NAMALWA (cell line): ENCODE data around the gene C5orf15.
"Not testable (repeated sequence)": the region's sequence is repeated elsewhere in the genome, so short reads cannot be mapped to it uniquely, and the experiment has no call there.

ENCODE experiments used
- DNase-seq: peaks from one replicate; pipeline ENCODE4 v3.0.0-alpha.2; 2015; ENCODE audit warnings: low spot score

The C5orf15 gene

DNA sequence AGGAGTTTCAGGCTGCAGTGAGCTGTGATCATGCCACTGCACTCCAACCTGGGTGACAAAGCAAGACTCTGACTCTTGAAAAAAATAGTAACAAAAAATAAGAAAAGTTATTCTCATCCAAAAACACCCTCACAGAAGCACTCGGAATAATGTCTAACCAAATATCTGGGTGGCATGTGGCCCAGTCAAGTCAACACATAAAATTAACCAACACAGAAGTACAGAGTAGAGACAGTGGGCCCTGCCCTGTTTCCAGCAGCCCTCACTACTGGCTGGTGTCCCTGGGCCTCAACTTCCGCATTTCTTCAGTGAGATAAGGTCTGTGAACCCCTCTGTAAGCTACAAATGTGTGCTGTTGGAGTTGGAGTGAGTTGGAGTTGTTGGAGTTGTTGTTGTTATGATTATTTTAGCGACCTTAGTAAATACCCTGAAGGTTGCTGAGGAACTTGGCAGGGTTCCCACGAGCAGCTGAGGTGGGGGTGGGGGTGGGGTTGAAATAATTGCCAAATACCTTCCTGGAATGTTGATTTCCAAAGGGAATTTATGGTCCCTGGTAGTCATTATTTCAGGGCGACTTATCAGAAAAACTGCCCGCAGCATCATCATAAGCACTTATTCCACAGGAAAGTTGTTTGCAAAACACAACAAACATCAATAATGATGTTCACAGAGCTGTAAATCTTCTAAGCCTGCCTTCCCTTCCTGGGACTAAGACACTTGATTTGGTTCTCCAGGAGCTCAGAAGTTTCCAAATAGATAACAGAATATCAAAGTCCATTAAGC, 30.2 kb downstream of the C5orf15 start:
- DNase-seq: peak; percentile 70

DNA sequence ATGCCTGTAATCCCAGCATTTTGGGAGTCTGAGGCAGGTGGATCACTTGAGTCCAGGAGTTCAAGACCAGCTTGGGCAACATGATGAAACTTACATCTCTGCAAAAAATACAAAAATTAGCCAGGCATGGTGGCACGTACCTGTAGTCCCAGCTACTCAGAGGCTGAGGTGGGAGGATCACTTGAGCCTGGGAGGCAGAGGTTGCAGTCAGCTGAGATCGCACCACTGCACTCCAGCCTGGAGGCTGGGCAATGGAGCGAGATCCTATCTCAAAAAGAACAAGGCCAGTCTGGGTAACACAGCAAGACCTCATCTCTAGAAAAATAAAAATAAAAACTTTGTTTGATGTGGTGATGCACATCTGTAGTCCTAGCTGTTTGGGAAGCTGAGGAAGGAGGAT, 30.8 kb downstream of the C5orf15 start:
- DNase-seq: not testable (repeated sequence)

DNA sequence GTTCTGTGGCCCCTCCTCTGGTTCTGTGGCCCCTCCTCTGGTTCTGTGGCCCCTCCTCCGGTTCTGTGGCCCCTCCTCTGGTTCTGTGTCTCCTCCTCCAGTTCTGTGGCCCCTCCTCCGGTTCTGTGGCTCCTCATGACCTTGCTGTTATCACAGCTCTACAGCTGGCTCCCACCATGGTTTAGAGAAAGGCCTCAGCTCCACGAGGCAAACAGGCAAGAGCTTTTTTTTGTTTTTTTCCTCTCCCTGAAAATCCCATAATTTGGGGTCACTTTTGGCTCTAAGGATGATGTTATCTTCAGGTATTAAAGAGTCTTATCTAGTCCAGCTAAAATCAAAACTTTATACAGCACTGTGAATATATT, 31.8 kb downstream of the C5orf15 start:
- DNase-seq: peak; percentile 60

- not testable (repeated sequence) for DNase-seq
Observed at GRCh38 chr5:133935991-133936650, 32.3 kb downstream of the C5orf15 start.

DNA sequence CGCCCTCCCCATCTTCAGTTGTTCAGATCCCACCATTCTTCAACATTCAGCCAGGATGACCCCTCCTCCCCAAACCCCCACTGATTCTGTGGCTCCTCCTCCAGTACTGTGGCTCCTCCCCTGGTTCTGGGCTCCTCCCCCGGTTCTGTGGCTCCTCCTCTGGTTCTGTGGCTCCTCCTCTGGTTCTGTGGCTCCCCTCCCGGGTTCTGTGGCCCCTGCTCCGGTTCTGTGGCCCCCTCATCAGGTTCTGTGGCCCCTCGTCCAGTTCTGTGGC, 32.8 kb downstream of the C5orf15 start:
- no peak for DNase-seq

DNA sequence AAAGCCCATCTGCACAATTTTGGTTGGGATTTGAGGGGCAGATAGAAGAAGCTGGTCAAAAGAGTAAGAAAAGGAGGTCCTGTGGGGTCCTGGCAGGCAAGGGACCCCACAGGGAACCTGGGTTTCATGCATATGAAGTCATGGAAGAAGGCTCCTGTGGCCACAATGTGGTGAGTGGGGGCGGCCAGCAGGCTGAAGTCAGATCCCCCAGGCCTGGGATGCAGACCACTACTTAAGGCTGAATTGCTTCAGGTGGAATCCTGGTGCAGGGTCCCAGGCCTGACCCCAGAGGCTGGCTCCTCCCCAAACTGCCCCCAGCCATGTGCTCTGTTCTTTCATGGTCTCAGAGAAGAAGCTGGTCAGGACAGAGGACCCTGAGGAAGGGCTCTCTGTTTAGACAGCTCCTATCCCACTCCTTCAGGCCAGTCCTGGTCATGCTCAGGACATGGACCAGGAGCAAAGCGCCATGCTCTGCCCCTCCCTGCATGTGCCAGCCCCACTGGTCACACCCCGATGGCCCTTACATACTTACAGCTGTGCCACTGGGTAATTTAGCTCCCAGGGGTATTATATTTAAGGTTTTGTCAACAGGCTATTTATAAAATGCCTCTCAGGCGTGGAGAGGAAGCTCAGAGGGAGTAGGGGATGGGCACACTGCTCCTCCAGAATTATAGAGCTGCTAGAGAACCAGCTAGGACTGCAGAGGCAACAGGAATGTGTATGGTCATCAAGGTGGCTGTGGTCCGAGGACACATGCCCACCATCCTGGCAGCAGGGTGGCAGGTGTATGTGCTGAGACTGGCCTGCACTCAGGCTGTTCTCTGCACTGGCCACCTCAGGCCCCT, 33.4 kb downstream of the C5orf15 start:
- DNase-seq: peak; percentile 93

DNA sequence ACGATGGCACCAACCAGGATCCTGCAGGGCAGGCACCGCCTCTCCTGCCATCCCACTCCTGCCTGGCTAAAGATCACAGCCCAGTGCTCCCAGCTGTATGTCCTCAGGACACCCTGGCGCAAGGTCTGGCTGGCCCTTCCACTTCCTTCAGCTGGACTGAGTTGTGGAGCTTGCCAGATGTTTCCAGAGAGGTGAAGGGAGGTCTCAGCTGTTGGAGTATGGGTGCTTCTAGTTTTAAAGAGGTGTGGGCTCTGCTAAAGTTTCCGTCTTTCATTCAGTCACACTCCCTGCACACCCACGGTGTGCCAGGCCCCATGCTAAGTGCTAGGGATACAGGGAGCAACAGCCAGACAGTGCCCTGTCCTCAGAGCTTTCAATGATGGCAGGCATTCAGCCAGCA, 34.1 kb downstream of the C5orf15 start:
- peak; percentile 72 for DNase-seq

DNA sequence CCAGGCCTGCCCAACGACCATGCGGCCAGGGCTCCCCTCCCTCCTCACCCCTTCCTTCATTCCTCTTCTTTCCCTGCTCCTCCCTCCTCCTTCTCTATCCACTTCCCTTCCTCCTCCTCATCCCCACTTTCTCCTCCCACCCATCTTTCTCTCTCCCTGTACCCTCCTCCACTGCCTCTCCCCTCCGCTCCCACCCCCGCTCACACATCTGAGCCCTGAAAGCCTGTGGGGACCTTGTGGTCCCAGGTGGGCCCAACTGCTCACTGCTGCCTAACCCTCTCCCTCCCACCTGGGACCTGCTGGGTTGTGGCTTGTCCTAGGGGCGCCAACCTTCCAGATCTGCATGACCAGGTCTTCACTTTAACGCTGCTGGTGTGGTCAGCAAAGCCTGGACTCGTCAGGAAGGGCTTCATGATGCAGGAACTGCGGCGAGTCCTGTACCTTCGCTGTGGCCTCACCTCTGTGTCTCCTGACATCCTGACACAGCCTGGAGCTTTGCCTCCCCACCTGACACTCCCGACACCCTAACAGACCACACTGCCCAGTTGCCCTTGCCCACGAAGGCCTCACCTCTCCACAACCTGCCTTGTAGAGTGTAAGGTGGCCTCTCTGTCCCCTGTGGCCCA, 34.6 kb downstream of the C5orf15 start:
- peak; percentile 69 for DNase-seq

GRCh38 chr5:133933169-133933509, 35.3 kb downstream of the C5orf15 start:
- DNase-seq: no peak

GRCh38 chr5:133932441-133933168, 35.8 kb downstream of the C5orf15 start:
- peak; percentile 85 for DNase-seq

- no peak for DNase-seq
Observed at GRCh38 chr5:133931546-133931945, 36.9 kb downstream of the C5orf15 start.

- DNase-seq: no peak
Observed at GRCh38 chr5:133930813-133931090, 37.7 kb downstream of the C5orf15 start.

DNA sequence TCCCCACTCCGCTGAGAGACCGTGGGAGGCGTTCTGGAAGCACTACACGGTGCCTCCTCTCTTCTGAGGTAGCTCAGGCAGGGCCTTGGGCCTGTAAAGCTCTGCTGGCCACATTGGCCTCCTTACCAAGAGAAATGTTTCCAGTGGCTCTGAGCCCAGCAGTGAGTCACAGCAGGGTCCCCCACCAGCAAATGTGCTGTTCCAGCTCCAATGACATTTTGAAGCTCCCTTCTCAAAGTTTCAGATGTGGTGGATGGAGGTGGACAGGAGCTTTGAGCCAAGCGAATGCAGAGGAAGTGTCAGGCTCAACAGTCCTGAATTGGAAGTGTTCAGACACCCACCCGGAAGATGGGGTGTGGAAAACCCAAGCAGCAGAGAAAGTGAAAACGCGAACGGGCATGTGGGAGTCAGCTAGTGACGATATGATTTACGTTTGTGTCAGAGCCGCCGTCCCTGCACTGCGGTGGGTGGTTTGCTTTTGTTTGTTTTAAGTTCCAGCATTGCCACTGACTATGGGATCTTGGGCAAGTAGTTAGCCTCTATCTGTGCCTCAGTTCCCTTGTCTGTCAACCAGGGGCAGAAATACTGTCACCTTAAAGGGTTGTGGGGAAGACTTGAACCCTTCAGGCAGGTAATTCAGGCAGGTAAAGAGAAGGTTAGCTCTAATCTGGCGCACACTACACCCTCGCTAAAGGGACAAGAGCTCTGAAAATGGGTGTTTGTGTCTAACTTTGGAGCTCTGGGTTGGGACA, 38.2 kb downstream of the C5orf15 start:
- no peak for DNase-seq

- peak; percentile 55 for DNase-seq
Observed at GRCh38 chr5:133928587-133929393, 39.6 kb downstream of the C5orf15 start.

DNA sequence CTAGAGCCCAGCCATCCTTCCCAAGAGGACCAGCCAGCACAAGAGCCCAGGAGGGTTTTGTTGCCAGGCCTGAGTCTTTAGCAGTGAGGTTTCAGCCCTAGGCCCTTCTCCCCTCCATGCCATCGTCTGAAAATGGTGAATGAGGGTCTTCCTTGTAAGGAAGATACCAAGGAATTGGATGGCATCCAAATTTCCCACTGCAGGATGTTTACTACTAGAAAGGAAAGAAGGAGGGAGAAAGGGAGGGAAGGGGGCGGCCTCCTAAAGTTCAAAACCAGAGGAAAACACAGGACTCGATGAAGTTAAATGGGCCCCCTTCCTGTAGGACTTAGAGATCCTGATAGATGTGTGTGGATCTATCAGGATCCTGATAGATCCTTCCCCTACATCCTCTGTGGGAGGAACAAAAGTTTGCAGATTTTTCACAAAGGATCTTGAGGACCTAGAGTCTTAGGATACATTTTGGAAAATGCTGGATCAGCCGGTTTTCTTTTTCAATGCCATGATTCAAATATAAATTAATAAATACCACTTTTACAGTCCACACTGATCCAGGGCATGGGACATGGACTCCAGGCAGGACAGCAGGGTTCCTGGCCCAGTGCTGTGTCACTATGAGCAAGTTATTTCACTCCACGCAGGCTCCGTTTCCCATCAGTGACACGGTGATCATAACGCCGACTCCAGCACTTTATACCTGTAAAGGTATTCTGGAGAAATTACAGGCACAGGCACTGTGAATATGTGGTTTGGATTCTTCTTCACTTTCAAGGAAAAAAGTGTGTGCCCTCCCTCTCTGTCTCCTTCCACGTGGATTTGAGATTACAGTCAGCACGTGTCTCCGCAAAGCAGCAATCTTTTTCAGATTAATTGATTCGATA, 40.9 kb downstream of the C5orf15 start:
- DNase-seq: no peak

DNA sequence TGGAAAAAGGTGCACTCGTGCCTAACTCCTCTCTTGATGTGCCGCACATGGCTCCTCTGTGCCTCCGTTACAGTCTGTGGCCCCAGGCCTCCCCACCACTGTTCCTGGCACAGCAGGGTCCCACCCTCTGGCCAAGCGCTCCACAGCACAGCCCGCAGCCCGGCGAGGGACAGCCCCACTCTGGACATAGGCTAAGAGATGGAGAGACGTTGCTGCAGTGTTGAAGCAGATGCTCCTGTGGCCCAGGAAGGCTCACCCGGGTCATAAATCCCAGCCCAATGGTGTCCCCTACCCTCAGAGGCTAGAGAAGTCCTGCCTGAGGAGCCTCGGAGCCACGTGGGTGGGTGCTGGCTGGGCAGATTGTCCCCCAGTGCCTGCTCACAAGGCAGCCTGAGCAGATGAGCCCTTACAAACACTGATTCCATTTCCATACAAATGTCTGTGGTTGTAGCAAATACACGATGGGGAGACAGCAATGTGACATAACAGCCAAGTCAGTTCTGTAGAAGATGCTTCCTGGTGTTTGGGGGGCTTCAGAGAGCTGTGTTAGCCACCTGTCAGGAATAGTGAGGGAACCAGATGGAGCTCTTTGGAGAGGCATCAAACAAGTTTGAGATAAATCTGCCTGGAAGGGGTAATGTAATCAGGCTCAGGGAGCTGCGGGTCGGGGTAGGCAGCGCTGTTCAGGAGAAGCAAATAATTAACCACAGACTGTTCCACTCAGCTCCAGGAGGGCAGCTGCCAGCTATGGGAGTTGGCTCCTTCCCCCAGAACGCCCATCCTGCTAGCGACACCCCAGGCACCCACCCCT, 41.7 kb downstream of the C5orf15 start:
- DNase-seq: no peak

GRCh38 chr5:133925866-133926488, 42.4 kb downstream of the C5orf15 start:
- no peak for DNase-seq

- no peak for DNase-seq
Observed at GRCh38 chr5:133925269-133925668, 43.2 kb downstream of the C5orf15 start.
